Liver (tissue), 9 donors: Measurements from ENCODE around the gene OR1F1. TPM values are rescaled to one million over a fixed set of nuclear protein-coding genes. Genes with fewer than 3 reads are reported as not detected.

Experiments used
- DNase-seq: peaks from one replicate; pipeline ENCODE4 v3.0.0-alpha.2; 2017; ENCODE audit warnings: low spot score
- H3K27ac ChIP-seq, 2 donors: one replicate each; pipeline ENCODE4 v1.7.0; 2013; ENCODE audit warnings: inconsistent platforms in 2 of 2, low read length in 2 of 2, control low read depth in 1 of 2, low read depth in 1 of 2, mild to moderate bottlenecking in 1 of 2
- H3K27me3 ChIP-seq, 4 donors: one replicate each; pipeline versions ENCODE4 v1.6.1 to v1.7.0; 2013; ENCODE audit warnings: low read length in 3 of 4, inconsistent platforms in 1 of 4, mild to moderate bottlenecking in 1 of 4, moderate library complexity in 1 of 4; ENCODE audit not compliant: control insufficient read depth in 4 of 4, insufficient read depth in 4 of 4
- H3K36me3 ChIP-seq, 4 donors: one replicate each; pipeline versions ENCODE4 v1.6.1 to v1.7.0; 2013; ENCODE audit warnings: low read length in 3 of 4, mild to moderate bottlenecking in 3 of 4, low read depth in 1 of 4, moderate library complexity in 1 of 4; ENCODE audit not compliant: control insufficient read depth in 4 of 4, insufficient read depth in 3 of 4
- H3K4me1 ChIP-seq, 4 donors: one replicate each; pipeline versions ENCODE4 v1.6.1 to v1.7.0; 2013; ENCODE audit warnings: low read length in 3 of 4, mild to moderate bottlenecking in 3 of 4, moderate library complexity in 1 of 4; ENCODE audit not compliant: control insufficient read depth in 4 of 4, insufficient read depth in 4 of 4
- H3K4me3 ChIP-seq, 3 donors: one replicate each; pipeline versions ENCODE4 v1.6.1 to v1.7.0; 2013; ENCODE audit warnings: low read length in 3 of 3, control low read depth in 1 of 3, low read depth in 1 of 3, mild to moderate bottlenecking in 1 of 3
- H3K9ac ChIP-seq, 2 donors: one replicate each; pipeline ENCODE4 v1.7.0; 2013; ENCODE audit warnings: low read length in 2 of 2, mild to moderate bottlenecking in 2 of 2, moderate library complexity in 2 of 2, control low read depth in 1 of 2, low read depth in 1 of 2
- H3K9me3 ChIP-seq, 4 donors: one replicate each; pipeline versions ENCODE4 v1.6.1 to v1.7.0; 2013; ENCODE audit warnings: low read length in 3 of 4; ENCODE audit not compliant: control insufficient read depth in 4 of 4
- ATF3 ChIP-seq: IDR thresholded peaks from 2 replicates; pipeline ENCODE4 v1.6.1; 2016; ENCODE audit warnings: antibody characterized with exemption
- CTCF ChIP-seq: fragments of 150-350 bp; IDR thresholded peaks from 2 replicates; pipeline ENCODE4 v1.5.1; 2017; ENCODE audit warnings: improper control_type of control experiment, low read depth, low read length; ENCODE audit not compliant: missing input control
- EGR1 ChIP-seq, 2 donors: IDR thresholded peaks; 2 replicates each; pipeline ENCODE4 v1.6.1; 2016 to 2018; ENCODE audit warnings: antibody characterized with exemption in 2 of 2, low read depth in 2 of 2
- FOXA1 ChIP-seq: IDR thresholded peaks from 2 replicates; pipeline ENCODE4 v1.6.1; 2016; ENCODE audit warnings: antibody characterized with exemption
- FOXA2 ChIP-seq: IDR thresholded peaks from 2 replicates; pipeline ENCODE4 v1.6.1; 2016; ENCODE audit warnings: antibody characterized with exemption
- GABPA ChIP-seq, 2 donors: IDR thresholded peaks in 1 of 2; conservative IDR thresholded peaks in 1 of 2; 2 replicates each; pipeline ENCODE4 v1.6.1; 2016; ENCODE audit warnings: antibody characterized with exemption in 2 of 2, mild to moderate bottlenecking in 1 of 2, moderate library complexity in 1 of 2
- HNF4A ChIP-seq, 2 donors: conservative IDR thresholded peaks; 2 replicates each; pipeline ENCODE4 v1.6.1; 2016; ENCODE audit warnings: antibody characterized with exemption in 2 of 2, mild to moderate bottlenecking in 2 of 2
- HNF4G ChIP-seq: IDR thresholded peaks from 2 replicates; pipeline ENCODE4 v1.6.1; 2016; ENCODE audit warnings: antibody characterized with exemption
- JUND ChIP-seq, 2 donors: IDR thresholded peaks; 2 replicates each; pipeline ENCODE4 v1.6.1; 2016; ENCODE audit warnings: antibody characterized with exemption in 2 of 2
- MAX ChIP-seq: IDR thresholded peaks from 2 replicates; pipeline ENCODE4 v1.6.1; 2016; ENCODE audit warnings: antibody characterized with exemption
- NR2F2 ChIP-seq: IDR thresholded peaks from 2 replicates; pipeline ENCODE4 v1.6.1; 2016; ENCODE audit warnings: antibody characterized with exemption
- RAD21 ChIP-seq, 2 donors: IDR thresholded peaks; 2 replicates each; pipeline ENCODE4 v1.6.1; 2016; ENCODE audit warnings: antibody characterized with exemption in 2 of 2, mild to moderate bottlenecking in 2 of 2
- REST ChIP-seq: IDR thresholded peaks from 2 replicates; pipeline ENCODE4 v1.6.1; 2016; ENCODE audit warnings: antibody characterized with exemption, mild to moderate bottlenecking
- RXRA ChIP-seq, 2 donors: IDR thresholded peaks; 2 replicates each; pipeline ENCODE4 v1.6.1; 2017 to 2018; ENCODE audit warnings: antibody characterized with exemption in 2 of 2, mild to moderate bottlenecking in 1 of 2
- SP1 ChIP-seq: IDR thresholded peaks from 2 replicates; pipeline ENCODE4 v1.6.1; 2018; ENCODE audit warnings: antibody characterized with exemption, mild to moderate bottlenecking
- TAF1 ChIP-seq: conservative IDR thresholded peaks from 2 replicates; pipeline ENCODE4 v1.6.1; 2016; ENCODE audit warnings: antibody characterized with exemption, mild to moderate bottlenecking
- YY1 ChIP-seq: IDR thresholded peaks from 2 replicates; pipeline ENCODE4 v1.6.1; 2016; ENCODE audit warnings: antibody characterized with exemption, mild to moderate bottlenecking
- ZBTB33 ChIP-seq: IDR thresholded peaks from 2 replicates; pipeline ENCODE4 v1.6.1; 2016; ENCODE audit warnings: antibody characterized with exemption
- WGBS: extraction: QIAGEN DNeasy Blood & Tissue Kit; methylation state at CpG from one replicate; pipeline ENCODE4 v1.1.7; 2013; 5-methylcytosine and 5-hydroxymethylcytosine counted together
- polyA plus RNA-seq, 2 donors: library from polyadenylated mRNA; stranded (reverse) in 1 of 2; unstranded in 1 of 2; fragments of 200-250 nt in 1 of 2; fragments of >200 nt in 1 of 2; fragmentation: Nextera tagmentation in 1 of 2; extraction: Ambion mirVana in 1 of 2; gene quantifications; one replicate each; pipeline versions ENCODE4 v1.2.1 to v1.2.3, GENCODE V29; 2013 to 2015
- total RNA-seq, 2 donors: library from RNA; depleted of rRNA; stranded (reverse); fragments of >200 nt; gene quantifications; one replicate each; pipeline ENCODE4 v1.2.3, GENCODE V29; 2014
- donor health status: healthy.
- donor health status: healthy.
- donor health status: healthy.
- donor health status: healthy.
- donor health status: healthy.

The OR1F1 gene
- total and polyA plus RNA-seq, 4 donors = not detected

GRCh38 chr16:3165111-3165822, 22.7 kb upstream of the OR1F1 start:
- 86% methylated on average over 12 of the region's 12 CpGs for WGBS

More at GRCh38 chr16:3165111-3165822, 22.7 kb upstream of the OR1F1 start:
- Histone ChIP-seq H3K9ac (no peak overlapping the region), H3K27me3 (peaks cover 0 to under 1% (median under 1%) of the 10 kb centered on the region in 4 donors), H3K36me3 (no peaks in the 10 kb centered on the region), H3K4me1 (peaks cover 0 to 5% (median under 1%) of the 10 kb centered on the region in 4 donors), H3K27ac (no peak overlapping the region), H3K9me3 (no peaks in the 10 kb centered on the region), H3K4me3 (no peak overlapping the region)
- TF ChIP-seq JUND (IDR thresholded peaks at IDR 0.05) = no peak
- TF ChIP-seq CTCF = no peak
- no peak for TF ChIP-seq EGR1 (IDR thresholded peaks at IDR 0.05; ENCODE audit: low read depth in 2 of 2)
- no peak for TF ChIP-seq HNF4G
- TF ChIP-seq RAD21 (IDR thresholded peaks at IDR 0.05) = no peak
- TF ChIP-seq GABPA (IDR thresholded peaks at IDR 0.05 in 1 of 2, conservative IDR thresholded peaks at IDR 0.05 in 1 of 2) = no peak
- TF ChIP-seq ZBTB33 = no peak
- no peak for TF ChIP-seq FOXA2
- TF ChIP-seq ATF3 = no peak
- no peak for TF ChIP-seq RXRA (IDR thresholded peaks at IDR 0.05)
- TF ChIP-seq REST = no peak
- TF ChIP-seq SP1 = no peak
- no peak for TF ChIP-seq NR2F2
- no peak for TF ChIP-seq MAX
- TF ChIP-seq YY1 = no peak
- no peak for TF ChIP-seq FOXA1
- TF ChIP-seq HNF4A (conservative IDR thresholded peaks at IDR 0.05) = no peak
- TF ChIP-seq TAF1 = no peak
- no peak for DNase-seq
